CMK (cell line): ENCODE measurements around the gene HTR3B.

Experiments
- DNase-seq: peaks from one replicate; pipeline ENCODE4 v3.0.0-alpha.2; 2010; ENCODE audit warnings: low read depth

The HTR3B gene

DNA sequence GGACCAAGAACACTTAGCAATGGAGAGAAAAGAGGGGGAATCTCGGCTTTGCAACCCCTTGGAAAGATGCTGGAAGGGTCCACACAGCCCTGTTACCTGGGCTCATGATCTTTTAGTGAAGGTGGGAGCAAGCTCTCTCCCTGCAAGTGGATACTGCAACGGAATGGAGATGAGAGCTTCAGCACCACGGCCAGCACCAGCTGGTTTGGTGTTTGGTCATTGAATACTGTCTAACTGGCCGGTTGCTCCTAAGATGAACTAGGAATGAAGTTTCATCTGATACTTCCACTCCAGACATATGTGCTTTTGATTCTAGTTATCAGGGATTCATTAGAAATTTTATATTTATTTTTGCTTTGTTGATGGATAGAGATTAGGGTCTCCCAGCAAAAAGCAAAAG lies 86.6 kb downstream of the HTR3B start:
- DNase-seq: no peak

DNA sequence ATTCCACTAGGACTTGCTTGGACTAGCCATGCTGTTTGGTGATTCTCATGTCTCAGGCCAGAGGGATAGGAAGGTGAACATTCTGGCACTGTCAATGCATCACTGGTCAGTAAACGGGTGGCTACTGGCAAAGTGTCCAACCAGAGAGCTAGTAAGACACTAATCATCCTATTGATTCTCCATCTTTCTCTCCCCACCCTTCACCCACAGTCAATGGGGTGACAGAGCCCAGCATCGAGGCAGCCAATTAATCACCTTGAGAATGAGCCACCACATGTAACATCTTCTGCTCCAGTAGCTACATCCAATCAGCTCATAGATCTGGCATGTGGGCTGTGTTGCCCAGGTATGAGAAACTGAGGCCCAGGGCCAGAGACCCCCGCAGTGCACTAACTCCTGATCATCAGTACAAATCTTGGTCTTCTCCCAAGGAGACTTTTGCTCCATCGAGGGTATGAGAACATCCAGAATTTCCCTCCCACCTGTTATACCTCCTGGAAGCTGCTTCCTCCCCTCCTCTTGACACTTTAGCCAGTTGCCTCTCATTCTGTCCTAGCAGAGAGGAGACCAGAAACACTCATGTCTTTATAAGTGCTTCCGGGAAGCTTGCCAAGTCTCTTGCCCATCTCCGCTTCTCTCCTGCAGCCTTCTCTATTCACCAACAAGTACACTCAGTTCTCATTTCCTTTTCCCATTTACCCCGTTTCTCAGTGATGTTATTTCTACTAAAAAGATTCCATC lies 87.3 kb downstream of the HTR3B start:
- DNase-seq: no peak

DNA sequence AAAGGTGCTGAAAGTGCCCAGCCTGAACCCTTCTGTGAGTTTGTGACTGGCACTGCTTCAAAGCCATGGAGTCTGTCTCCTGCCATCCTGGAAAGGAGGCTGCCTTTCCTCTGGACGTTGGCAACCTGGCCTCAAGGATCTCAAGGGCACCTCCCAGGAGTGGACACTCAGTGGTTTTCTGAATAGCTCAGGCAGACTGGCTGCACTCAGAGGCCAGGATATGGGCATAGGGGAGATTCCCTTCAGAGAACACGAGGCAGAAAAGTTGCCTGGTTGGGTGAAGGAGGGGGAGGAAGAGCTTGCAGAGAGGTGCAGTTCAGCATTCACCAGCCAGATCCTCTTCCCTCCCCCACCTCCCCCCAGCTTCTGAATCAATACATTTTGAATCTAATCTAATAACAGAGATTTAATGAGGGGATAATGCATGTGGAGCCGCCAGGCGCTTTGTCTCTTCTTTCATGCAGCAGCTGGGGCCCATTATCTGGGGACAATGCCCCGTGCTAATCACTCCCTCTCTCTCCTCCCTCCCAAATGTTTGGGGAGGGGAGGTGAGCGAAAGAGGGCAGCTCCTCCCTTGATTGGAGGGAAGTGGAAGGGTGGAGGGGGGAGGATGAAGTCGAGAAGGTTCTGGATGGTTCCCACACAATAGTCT lies 88.0 kb downstream of the HTR3B start:
- no peak for DNase-seq

DNA sequence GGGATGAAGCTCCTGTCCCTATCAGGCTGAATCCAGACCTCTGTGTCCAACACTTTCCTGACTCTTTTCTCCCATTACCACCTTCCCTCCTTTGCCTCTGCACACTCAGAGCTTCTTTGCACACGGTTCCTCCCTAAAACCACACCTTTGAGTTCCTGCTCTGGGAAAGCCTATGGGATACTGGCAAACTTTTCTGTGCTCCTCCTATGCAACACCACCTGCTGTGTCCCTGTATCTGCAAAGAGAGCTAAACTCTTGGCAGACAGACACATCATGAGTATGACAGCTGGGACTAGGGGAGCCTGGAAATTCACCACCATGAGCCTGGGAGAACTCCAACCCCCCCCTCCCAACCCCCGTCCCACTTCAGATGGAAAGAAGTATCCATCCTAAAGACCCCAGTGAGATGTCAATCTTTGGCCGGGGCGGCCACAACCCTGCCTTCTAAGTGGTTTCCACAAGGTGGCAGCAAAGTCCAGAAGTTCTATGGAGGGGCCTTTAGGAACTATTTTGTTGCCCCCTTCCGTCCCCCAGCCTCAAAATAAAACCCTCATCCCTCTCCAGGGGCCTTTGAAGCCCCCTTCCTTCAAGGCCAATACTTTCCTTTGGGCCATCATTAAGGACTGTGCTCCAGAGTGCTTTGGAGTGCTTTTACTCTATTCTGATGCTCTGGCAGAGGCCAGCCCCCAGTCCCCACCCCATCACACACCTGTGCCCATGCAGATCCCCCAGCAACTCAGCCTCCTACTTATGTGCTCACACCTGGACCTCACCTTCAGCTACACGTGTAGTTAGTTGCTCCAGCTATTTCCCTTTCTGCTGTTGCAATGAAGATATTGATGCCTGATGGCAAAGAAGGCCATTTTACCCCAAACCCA lies 89.7 kb downstream of the HTR3B start:
- DNase-seq: no peak
